GM12875 (cell line): Measurements from ENCODE around the gene NLRP6.
"Not testable (repeated sequence)": the region's sequence is repeated elsewhere in the genome, so short reads cannot be mapped to it uniquely, and the experiment has no call there.

ENCODE experiments used
- H3K4me3 ChIP-seq: one replicate; pipeline ENCODE4 v1.5.1; 2011; ENCODE audit warnings: low read depth, low read length, control low read depth
- CTCF ChIP-seq: IDR thresholded peaks from 2 replicates; pipeline ENCODE4 v1.5.1; 2011; ENCODE audit warnings: low read depth, mild to moderate bottlenecking, control low read depth, inconsistent platforms, low read length, moderate library complexity, borderline replicate concordance; ENCODE audit not compliant: insufficient read depth

Gene NLRP6

GRCh38 chr11:316891-317301, 38.7 kb downstream of the NLRP6 start:
- no peak overlapping the region for H3K4me3 ChIP-seq
- no peak for TF ChIP-seq CTCF

DNA sequence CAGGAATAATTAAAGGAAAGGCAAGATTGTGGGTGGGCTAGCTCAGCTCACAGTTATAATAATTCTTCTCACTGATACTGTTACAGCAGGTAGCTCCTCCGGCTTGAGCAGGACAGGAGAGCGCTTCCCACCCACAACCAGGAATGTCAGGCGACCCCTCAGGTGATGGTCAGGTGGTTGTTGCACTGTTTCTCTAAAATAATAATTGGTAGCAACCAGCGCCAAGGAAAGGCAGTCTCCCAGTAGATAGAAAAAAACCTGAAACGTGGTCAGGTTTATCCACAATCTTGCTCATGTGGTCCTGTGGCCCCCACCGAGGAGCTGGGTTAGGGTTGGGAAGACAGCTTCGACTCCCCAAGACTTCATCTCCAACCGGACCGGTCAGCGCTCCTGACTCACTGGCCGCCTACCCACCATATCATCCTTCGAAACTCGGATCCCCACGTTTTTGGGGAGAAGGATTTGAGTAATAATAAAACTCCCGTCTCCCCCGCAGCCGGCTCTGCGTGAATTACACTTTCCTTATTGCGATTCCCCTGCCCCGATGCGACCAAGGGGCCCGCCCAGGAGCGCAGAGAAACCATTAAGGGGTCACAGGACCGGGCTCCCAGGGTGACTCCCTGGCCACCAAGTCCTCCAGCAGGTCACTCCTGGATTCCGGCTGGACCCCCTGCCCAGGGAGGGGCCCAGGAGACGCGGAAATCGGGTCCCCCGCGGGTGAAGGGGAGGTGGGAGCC, 39.6 kb downstream of the NLRP6 start:
- not testable (repeated sequence) for H3K4me3 ChIP-seq

GRCh38 chr11:318405-319120, 40.4 kb downstream of the NLRP6 start:
- peak overlapping the region; percentile 47 for H3K4me3 ChIP-seq

GRCh38 chr11:319121-319887, 41.1 kb downstream of the NLRP6 start:
- peak overlapping the region; percentile 47 for H3K4me3 ChIP-seq

DNA sequence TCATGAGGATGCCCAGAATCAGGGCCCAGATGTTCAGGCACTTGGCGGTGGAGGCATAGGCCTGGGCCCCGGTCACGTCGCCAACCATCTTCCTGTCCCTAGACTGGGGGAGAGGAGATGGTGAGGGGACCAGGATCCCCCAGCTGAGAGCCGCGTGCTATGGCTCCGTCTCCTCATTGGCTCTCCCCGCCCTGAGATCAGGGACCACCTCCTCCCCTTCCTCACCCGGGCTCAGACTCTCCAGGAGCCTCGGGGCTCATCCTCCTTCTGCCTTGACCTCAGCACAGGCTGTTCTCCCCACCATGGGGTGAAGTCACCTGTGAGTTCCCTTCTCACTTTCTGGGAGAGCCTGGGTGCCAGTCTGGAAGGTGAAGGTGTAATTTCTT, 41.7 kb downstream of the NLRP6 start:
- H3K4me3 ChIP-seq = not testable (repeated sequence)

GRCh38 chr11:324156-324555, 45.9 kb downstream of the NLRP6 start:
- TF ChIP-seq CTCF = no peak
- no peak overlapping the region for H3K4me3 ChIP-seq

DNA sequence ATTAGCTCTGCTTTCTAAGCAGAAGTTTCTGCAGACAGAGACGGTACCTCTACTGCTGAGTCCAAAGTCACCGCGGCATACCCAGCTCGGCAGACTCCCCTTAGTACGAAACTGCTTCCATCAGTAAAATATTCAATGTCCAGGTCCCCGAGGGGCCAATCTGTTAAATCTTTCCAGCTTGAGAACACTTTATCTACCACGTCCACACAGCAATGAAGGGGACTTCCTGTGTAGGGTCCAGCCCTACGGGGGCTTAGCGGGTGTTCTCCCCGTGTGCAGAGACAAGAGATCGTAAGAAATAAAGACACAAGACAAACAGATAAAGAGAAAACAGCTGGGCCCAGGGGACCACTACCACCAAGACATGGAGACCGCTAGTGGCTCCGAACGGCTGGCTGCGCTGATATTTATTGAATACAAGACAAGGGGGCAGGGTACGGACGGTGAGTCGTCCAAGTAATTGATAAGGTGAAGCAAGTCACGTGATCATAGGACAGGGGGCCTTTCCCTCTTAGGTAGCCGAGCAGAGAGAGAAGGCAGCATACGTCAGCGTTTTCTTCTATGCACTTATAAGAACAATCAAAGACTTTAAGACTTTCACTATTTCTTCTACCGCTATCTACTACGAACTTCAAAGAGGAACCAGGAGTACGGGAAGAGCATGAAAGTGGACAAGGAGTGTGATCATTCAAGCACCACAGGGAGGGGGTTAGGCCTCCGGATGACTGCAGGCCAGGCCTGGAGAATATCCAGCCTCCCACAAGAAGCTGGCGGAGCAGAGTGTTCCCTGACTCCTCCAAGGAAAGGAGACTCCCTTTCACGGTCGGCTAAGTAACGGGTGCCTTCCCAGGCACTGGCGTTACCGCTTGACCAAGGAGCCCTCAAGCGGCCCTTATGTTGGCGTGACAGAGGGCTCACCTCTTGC, 46.6 kb downstream of the NLRP6 start:
- H3K4me3 ChIP-seq = not testable (repeated sequence)

DNA sequence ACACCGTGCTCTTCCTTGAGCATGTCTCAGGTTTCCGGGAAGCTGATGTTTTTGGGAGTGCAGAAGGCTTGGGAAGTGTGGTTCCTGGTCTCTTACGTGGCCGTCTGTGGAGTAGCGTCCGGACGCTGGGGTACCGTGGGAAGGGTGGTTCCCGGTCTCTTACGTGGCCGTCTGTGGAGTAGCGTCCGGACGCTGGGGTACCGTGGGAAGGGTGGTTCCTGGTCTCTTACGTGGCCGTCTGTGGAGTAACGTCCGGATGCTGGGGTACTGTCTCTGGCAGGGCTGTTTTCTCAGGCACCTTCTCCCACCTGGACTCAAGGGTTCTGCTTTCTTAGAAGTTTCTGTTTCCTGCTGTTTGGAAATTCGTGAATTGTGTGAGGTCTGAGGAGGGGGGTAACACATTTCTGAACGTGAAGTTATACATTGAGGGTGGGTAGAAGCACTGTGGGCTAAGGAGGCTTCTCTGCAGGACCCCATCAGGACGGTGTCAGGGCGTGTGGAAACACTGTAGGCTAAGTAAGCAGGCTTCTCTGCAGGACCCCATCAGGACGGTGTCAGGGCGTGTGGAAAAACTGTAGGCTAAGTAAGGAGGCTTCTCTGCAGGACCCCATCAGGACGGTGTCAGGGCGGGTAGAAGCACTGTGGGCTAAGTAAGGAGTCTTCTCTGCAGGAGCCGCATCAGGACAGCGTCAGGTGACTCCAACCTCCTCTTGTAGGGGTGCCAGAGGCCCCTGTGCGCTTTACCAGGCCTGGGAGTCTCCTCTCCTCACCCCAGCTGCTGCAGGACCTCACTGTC, 47.8 kb downstream of the NLRP6 start:
- TF ChIP-seq CTCF = no peak
- no peak overlapping the region for H3K4me3 ChIP-seq

DNA sequence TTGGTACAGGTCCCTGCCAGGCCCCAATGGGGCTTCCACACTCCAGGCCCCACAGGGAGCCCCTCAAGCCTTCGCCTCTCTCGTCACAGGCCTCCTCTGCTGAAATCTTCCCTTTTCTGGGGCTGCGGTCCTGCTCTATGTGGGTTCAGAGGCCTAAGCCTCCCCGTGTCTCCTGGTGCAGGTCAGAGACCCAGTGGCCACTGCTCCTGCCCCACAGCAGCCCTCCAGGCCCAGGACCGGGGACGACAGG, 48.3 kb downstream of the NLRP6 start:
- peak overlapping the region; percentile 6 for H3K4me3 ChIP-seq
- no peak for TF ChIP-seq CTCF
